K562 (cell line): ENCODE data around the gene H2BK1. TPM values are rescaled to one million over a fixed set of nuclear protein-coding genes. Genes with fewer than 3 reads are reported as not detected.

Experiments
- CBFB ChIP-seq: sonication (generic); formaldehyde crosslinking; IDR thresholded peaks from 2 replicates; pipeline ENCODE4 v1.4.0; 2020; ENCODE audit warnings: mild to moderate bottlenecking, missing genetic modification reagents
- CBX8 ChIP-seq: fragments of 200-600 bp; sonication (generic); IDR thresholded peaks from 2 replicates; pipeline ENCODE4 v1.6.1; 2012; ENCODE audit warnings: borderline replicate concordance, mixed run types, low read depth, mild to moderate bottlenecking, moderate library complexity, mixed read lengths, low read length, control low read depth, inconsistent platforms; ENCODE audit not compliant: poor library complexity, severe bottlenecking; ENCODE audit errors: extremely low read depth
- CREB3 ChIP-seq: fragments of 450-650 bp; conservative IDR thresholded peaks from 2 replicates; pipeline ENCODE4 v1.6.1; 2016; ENCODE audit warnings: missing genetic modification characterization, low read depth, mild to moderate bottlenecking, missing compliant biosample characterization, moderate library complexity
- CREM ChIP-seq: IDR thresholded peaks from 2 replicates; pipeline ENCODE4 v1.6.1; 2014; ENCODE audit warnings: antibody characterized with exemption, low read depth
- CTCF ChIP-seq, 3 experiments: IDR thresholded peaks in 2 of 3; conservative IDR thresholded peaks in 1 of 3; 2 replicates each; pipeline ENCODE4 v1.5.1; 2011 to 2012; ENCODE audit warnings: low read length in 3 of 3, mild to moderate bottlenecking in 3 of 3, control low read depth in 2 of 3, improper control_type of control experiment in 1 of 3, inconsistent platforms in 1 of 3, low read depth in 1 of 3, mixed read lengths in 1 of 3, moderate library complexity in 1 of 3; ENCODE audit not compliant: insufficient read depth in 2 of 3
- DACH1 ChIP-seq: fragments of 450-650 bp; IDR thresholded peaks from 2 replicates; pipeline ENCODE4 v1.6.1; 2018; ENCODE audit not compliant: partially characterized antibody
- DMBX1 ChIP-seq: fragments of 250-450 bp; sonication (Bioruptor Pico); IDR thresholded peaks from 2 replicates; pipeline ENCODE4 v1.8.0; 2022; ENCODE audit warnings: inconsistent platforms, mild to moderate bottlenecking, moderate library complexity, borderline replicate concordance
- EWSR1 ChIP-seq: fragments of 450-650 bp; IDR thresholded peaks from 2 replicates; pipeline ENCODE4 v1.6.1; 2018; ENCODE audit warnings: borderline replicate concordance, mild to moderate bottlenecking, low read depth, moderate library complexity; ENCODE audit not compliant: partially characterized antibody
- HMGN3 ChIP-seq: IDR thresholded peaks from 2 replicates; pipeline ENCODE4 v1.6.1; 2011; ENCODE audit warnings: borderline replicate concordance, low read depth, mild to moderate bottlenecking, mixed read lengths, low read length; ENCODE audit not compliant: insufficient read length; ENCODE audit errors: extremely low read depth
- IRF1 ChIP-seq: sonication (generic); formaldehyde crosslinking; IDR thresholded peaks from 2 replicates; pipeline ENCODE4 v1.8.0; 2022; ENCODE audit warnings: missing genetic modification reagents, mild to moderate bottlenecking, borderline replicate concordance
- KDM2B ChIP-seq: fragments of 250-450 bp; sonication (Bioruptor Pico); IDR thresholded peaks from 2 replicates; pipeline ENCODE4 v1.8.0; 2021; ENCODE audit warnings: mild to moderate bottlenecking, moderate library complexity
- RCOR1 ChIP-seq, 2 experiments: IDR thresholded peaks; 2 replicates each; pipeline ENCODE4 v1.6.1; 2012; ENCODE audit warnings: low read depth in 2 of 2, low read length in 2 of 2, borderline replicate concordance in 1 of 2, improper control_type of control experiment in 1 of 2
- SIN3B ChIP-seq: fragments of 450-650 bp; IDR thresholded peaks from 2 replicates; pipeline ENCODE4 v1.6.1; 2017; ENCODE audit warnings: low read depth, mild to moderate bottlenecking, moderate library complexity
- TBP ChIP-seq: optimal IDR thresholded peaks from 2 replicates; pipeline ENCODE3; 2011; ENCODE audit warnings: low read depth, low read length, improper control_type of control experiment
- XRCC5 ChIP-seq: fragments of 200-400 bp; formaldehyde crosslinking; IDR thresholded peaks from 2 replicates; pipeline ENCODE4 v1.6.1; 2017; ENCODE audit warnings: low read depth, mild to moderate bottlenecking, low read length
- ZC3H11A ChIP-seq: IDR thresholded peaks from 2 replicates; pipeline ENCODE4 v1.6.1; 2012; ENCODE audit warnings: low read depth, low read length, improper control_type of control experiment
- ZFP36 ChIP-seq: fragments of 150-350 bp; IDR thresholded peaks from 2 replicates; pipeline ENCODE4 v1.6.1; 2018; ENCODE audit warnings: low read length, low read depth; ENCODE audit not compliant: partially characterized antibody
- ZNF41 ChIP-seq: fragments of 250-450 bp; sonication (Bioruptor Pico); conservative IDR thresholded peaks from 2 replicates; pipeline ENCODE4 v1.4.0; 2020; ENCODE audit warnings: mild to moderate bottlenecking
- polyA plus RNA-seq, 8 experiments: library from polyadenylated mRNA; depleted of rRNA in 4 of 8; stranded (reverse) in 5 of 8; unstranded in 3 of 8; fragments of >200 nt; fragmentation: Nextera tagmentation in 2 of 8; fragmentation: Illumina TruSeq in 1 of 8; extraction: Ambion mirVana in 2 of 8; extraction: Trizol in 1 of 8; gene quantifications; 2 replicates each; pipeline versions ENCODE4 v1.2.1 to v1.2.3, GENCODE V29; 2011 to 2014; ENCODE audit warnings: inconsistent platforms in 1 of 8, missing spikeins in 1 of 8
- total RNA-seq, 7 experiments: library from RNA; depleted of rRNA in 6 of 7; stranded (reverse); fragments of >200 nt in 6 of 7; fragmentation: Illumina TruSeq in 2 of 7; extraction: Trizol in 2 of 7; gene quantifications; 2 replicates each; pipeline versions ENCODE4 v1.2.1 to v1.2.3, GENCODE V29; 2011 to 2021; ENCODE audit warnings: low replicate concordance in 1 of 7
- TF ChIP-seq, protein P1 (sequence below): fragments of 450-650 bp; formaldehyde crosslinking; IDR thresholded peaks from 2 replicates; pipeline ENCODE4 v1.4.0; 2020; ENCODE audit warnings: mild to moderate bottlenecking, moderate library complexity

The H2BK1 gene
- total and polyA plus RNA-seq, 9 of the 15 experiments (the other 6 are each of a cell fraction or from before 2014, with no cell fraction given), result not detected

- TF ChIP-seq, protein P1, sequence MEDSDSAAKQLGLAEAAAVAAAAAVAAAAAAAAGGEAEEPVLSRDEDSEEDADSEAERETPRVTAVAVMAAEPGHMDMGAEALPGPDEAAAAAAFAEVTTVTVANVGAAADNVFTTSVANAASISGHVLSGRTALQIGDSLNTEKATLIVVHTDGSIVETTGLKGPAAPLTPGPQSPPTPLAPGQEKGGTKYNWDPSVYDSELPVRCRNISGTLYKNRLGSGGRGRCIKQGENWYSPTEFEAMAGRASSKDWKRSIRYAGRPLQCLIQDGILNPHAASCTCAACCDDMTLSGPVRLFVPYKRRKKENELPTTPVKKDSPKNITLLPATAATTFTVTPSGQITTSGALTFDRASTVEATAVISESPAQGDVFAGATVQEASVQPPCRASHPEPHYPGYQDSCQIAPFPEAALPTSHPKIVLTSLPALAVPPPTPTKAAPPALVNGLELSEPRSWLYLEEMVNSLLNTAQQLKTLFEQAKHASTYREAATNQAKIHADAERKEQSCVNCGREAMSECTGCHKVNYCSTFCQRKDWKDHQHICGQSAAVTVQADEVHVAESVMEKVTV (CRISPR knock-in tag), result peak; percentile 96
- peak; percentile 97 for TF ChIP-seq CBFB (CRISPR knock-in tag)
- TF ChIP-seq TBP, result peak; percentile 83
- TF ChIP-seq CTCF (IDR thresholded peaks at IDR 0.05 in 2 of 3, conservative IDR thresholded peaks at IDR 0.05 in 1 of 3; ENCODE audit: insufficient read depth in 2 of 3, low read depth in 1 of 3, low read length in 3 of 3), result peak; percentile 100
- TF ChIP-seq DACH1, result peak; percentile 16
- peak; percentile 50 for TF ChIP-seq ZFP36
- 0 out of 2 replicates have a peak, but pooled peaks have one; percentile 22 for TF ChIP-seq ZNF41
- no peak for TF ChIP-seq CBX8
- TF ChIP-seq KDM2B (CRISPR knock-in tag), result 0 out of 2 replicates have a peak, but pooled peaks have one; percentile 69
- TF ChIP-seq DMBX1, result no peak
- no peak for TF ChIP-seq IRF1 (CRISPR knock-in tag)
- peak; percentile 68; the same call in 1 of the 2 replicates for TF ChIP-seq ZC3H11A
- TF ChIP-seq HMGN3, result peak; percentile 92
- TF ChIP-seq EWSR1, result no peak
- peak; percentile 93 for TF ChIP-seq CREM
- TF ChIP-seq SIN3B, result 0 out of 2 replicates have a peak, but pooled peaks have one; percentile 15
- no peak for TF ChIP-seq CREB3
- TF ChIP-seq XRCC5, result peak; percentile 100
- TF ChIP-seq RCOR1 (IDR thresholded peaks at IDR 0.05; ENCODE audit: borderline replicate concordance in 1 of 2, low read depth in 2 of 2, low read length in 2 of 2), result peak; percentile 67 to 92; a peak in 3 of 4 replicates
These were observed 37.8 kb downstream of the H2BK1 start (continued) for GRCh38 chr7:151172273-151173141.
